ENCODE results near the gene SLC4A9.

Gene SLC4A9

GRCh38 chr5:140347360-140347759, 12.6 kb upstream of the SLC4A9 start:
- Histone ChIP-seq H3K4me1 (ENCODE audit: control insufficient read depth in 1 of 2, insufficient read depth in 1 of 2, low read depth in 1 of 2, low read length in 1 of 2) (peaks cover 50 to 58% of the 10 kb centered on the region in 2 experiments), H3K9me3 (no peaks in the 10 kb centered on the region), H3K36me3 (no peaks in the 10 kb centered on the region), H3K27me3 (peaks cover 16% of the 10 kb centered on the region), H3K27ac (no peak overlapping the region), H3K4me3 (ENCODE audit: low read depth in 1 of 2, low read length in 1 of 2) (no peak overlapping the region)
- no peak for TF ChIP-seq CTCF (IDR thresholded peaks at IDR 0.05)

GRCh38 chr5:140348104-140348503, 11.9 kb upstream of the SLC4A9 start:
- peaks cover 43 to 50% of the 10 kb centered on the region in 2 experiments for H3K4me1 ChIP-seq (ENCODE audit: control insufficient read depth in 1 of 2, insufficient read depth in 1 of 2, low read depth in 1 of 2, low read length in 1 of 2)
- TF ChIP-seq CTCF (IDR thresholded peaks at IDR 0.05) = no peak
- H3K27ac ChIP-seq = no peak overlapping the region
- no peaks in the 10 kb centered on the region for H3K36me3 ChIP-seq
- no peaks in the 10 kb centered on the region for H3K9me3 ChIP-seq
- no peak overlapping the region for H3K4me3 ChIP-seq (ENCODE audit: low read depth in 1 of 2, low read length in 1 of 2)
- H3K27me3 ChIP-seq = peaks cover 16% of the 10 kb centered on the region

- H3K4me1 ChIP-seq (ENCODE audit: control insufficient read depth in 1 of 2, insufficient read depth in 1 of 2, low read depth in 1 of 2, low read length in 1 of 2) = peaks cover 33 to 39% of the 10 kb centered on the region in 2 experiments
- H3K27ac ChIP-seq = no peak overlapping the region
- no peaks in the 10 kb centered on the region for H3K9me3 ChIP-seq
- no peak for TF ChIP-seq CTCF (IDR thresholded peaks at IDR 0.05)
- no peak overlapping the region for H3K4me3 ChIP-seq (ENCODE audit: low read depth in 1 of 2, low read length in 1 of 2)
- no peaks in the 10 kb centered on the region for H3K36me3 ChIP-seq
- H3K27me3 ChIP-seq = peaks cover 16% of the 10 kb centered on the region
These were observed 10.8 kb upstream of the SLC4A9 start for GRCh38 chr5:140349244-140349643.

- peak; percentile 89 for TF ChIP-seq CTCF (IDR thresholded peaks at IDR 0.05)
- no peak overlapping the region for H3K27ac ChIP-seq
- H3K4me1 ChIP-seq (ENCODE audit: control insufficient read depth in 1 of 2, insufficient read depth in 1 of 2, low read depth in 1 of 2, low read length in 1 of 2) = peaks cover 18 to 24% of the 10 kb centered on the region in 2 experiments
- no peaks in the 10 kb centered on the region for H3K9me3 ChIP-seq
- H3K36me3 ChIP-seq = no peaks in the 10 kb centered on the region
- no peaks in the 10 kb centered on the region for H3K27me3 ChIP-seq
- no peak overlapping the region for H3K4me3 ChIP-seq (ENCODE audit: low read depth in 1 of 2, low read length in 1 of 2)
These were observed 8.2 kb upstream of the SLC4A9 start for GRCh38 chr5:140351609-140352334.

GRCh38 chr5:140355546-140355945, 4.4 kb upstream of the SLC4A9 start:
- H3K27me3 ChIP-seq = peaks cover 5% of the 10 kb centered on the region
- H3K36me3 ChIP-seq = no peaks in the 10 kb centered on the region
- peaks cover 7 to 15% of the 10 kb centered on the region in 2 experiments for H3K4me1 ChIP-seq (ENCODE audit: control insufficient read depth in 1 of 2, insufficient read depth in 1 of 2, low read depth in 1 of 2, low read length in 1 of 2)
- no peak overlapping the region for H3K27ac ChIP-seq
- no peak overlapping the region for H3K4me3 ChIP-seq (ENCODE audit: low read depth in 1 of 2, low read length in 1 of 2)
- no peaks in the 10 kb centered on the region for H3K9me3 ChIP-seq
- TF ChIP-seq CTCF (IDR thresholded peaks at IDR 0.05) = no peak

Measured in neutrophil (primary cell).